Astrocyte of the spinal cord (primary cell): ENCODE results near the gene DNER.

Source experiments
- DNase-seq: peaks from one replicate; pipeline ENCODE4 v3.0.0; 2011; ENCODE audit warnings: low read depth, low spot score
- H3K4me3 ChIP-seq: 2 replicates; pipeline ENCODE4 v1.5.1; 2011; ENCODE audit warnings: low read depth, mild to moderate bottlenecking, low read length, moderate library complexity
- in situ Hi-C: cut with HindIII; loops from 2 replicates; pipeline ENCODE4 v1.10.0; 2017; ENCODE audit warnings: low sequenced_read_pairs
- TF ChIP-seq, protein P1 (sequence below): IDR thresholded peaks from 2 replicates; pipeline ENCODE4 v1.5.1; 2012; ENCODE audit warnings: low read depth, mild to moderate bottlenecking, low read length, inconsistent platforms

Gene DNER

DNA sequence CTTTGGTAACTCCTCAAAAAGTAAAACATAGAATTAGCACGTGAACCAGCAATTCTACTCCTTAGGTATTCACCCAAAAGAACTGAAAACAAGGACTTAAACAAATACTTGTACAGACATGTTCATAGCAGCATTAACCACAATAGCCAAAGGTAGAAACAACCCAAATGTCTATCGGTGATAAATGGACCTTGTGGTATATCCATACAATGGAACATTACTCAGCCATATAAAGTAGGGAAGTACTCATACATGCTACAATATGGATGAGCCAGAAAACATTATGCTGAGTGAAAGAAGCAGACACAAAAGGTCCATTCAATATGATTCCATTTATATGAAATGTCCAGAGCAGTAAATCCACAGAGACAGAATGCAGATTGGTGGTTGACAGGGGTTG is 182.8 kb downstream of the DNER start:
- TF ChIP-seq, protein P1, sequence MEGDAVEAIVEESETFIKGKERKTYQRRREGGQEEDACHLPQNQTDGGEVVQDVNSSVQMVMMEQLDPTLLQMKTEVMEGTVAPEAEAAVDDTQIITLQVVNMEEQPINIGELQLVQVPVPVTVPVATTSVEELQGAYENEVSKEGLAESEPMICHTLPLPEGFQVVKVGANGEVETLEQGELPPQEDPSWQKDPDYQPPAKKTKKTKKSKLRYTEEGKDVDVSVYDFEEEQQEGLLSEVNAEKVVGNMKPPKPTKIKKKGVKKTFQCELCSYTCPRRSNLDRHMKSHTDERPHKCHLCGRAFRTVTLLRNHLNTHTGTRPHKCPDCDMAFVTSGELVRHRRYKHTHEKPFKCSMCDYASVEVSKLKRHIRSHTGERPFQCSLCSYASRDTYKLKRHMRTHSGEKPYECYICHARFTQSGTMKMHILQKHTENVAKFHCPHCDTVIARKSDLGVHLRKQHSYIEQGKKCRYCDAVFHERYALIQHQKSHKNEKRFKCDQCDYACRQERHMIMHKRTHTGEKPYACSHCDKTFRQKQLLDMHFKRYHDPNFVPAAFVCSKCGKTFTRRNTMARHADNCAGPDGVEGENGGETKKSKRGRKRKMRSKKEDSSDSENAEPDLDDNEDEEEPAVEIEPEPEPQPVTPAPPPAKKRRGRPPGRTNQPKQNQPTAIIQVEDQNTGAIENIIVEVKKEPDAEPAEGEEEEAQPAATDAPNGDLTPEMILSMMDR: no peak
- in situ Hi-C loops: no loop called here
- no peak for DNase-seq

DNA sequence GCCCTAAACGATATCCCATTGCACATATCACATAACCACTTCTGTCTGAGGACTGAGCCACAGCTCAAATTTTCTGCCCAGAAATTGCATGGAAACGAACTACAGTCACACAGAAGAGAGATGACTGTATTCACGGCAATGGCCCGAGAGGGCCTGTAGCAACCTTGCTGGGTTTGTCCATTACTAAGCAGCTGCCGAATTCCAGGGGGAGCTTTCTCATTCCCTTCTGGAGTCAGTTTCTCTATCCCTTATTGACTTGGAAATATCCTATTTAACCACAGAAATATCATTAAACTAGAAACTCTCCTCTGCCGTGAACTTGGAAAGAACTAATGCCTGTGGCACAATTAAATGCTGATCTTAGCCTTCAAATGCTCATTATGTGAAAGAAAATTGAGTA is 183.9 kb downstream of the DNER start:
- TF ChIP-seq, protein P1: no peak
- H3K4me3 ChIP-seq: no peak overlapping the region
- DNase-seq: no peak
- in situ Hi-C loops: no loop called here

More for the DNA sequence above, 182.8 kb downstream of the DNER start:
- H3K4me3 ChIP-seq: no peak overlapping the region

DNA sequence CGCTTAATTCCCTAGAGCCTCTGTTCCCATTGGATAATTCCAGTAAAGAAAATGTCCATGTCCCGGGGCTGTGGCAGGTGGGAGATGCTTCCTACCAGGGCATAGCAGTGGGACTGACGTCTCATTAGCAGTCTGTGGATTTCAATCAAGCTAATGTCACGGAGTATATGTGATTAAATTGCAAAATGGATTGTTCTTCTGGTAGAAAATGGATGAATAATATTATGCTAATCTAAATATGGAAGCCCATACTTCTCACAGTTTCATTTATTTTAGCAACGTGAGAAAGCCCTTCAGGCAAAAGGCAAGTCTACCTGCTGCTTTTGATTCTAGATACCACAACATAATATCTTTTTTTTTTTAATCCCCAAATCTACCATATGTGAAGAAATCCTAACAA is 185.5 kb downstream of the DNER start:
- DNase-seq: no peak
- H3K4me3 ChIP-seq: no peak overlapping the region
- TF ChIP-seq, protein P1: no peak
- in situ Hi-C loops: no loop called here

DNA sequence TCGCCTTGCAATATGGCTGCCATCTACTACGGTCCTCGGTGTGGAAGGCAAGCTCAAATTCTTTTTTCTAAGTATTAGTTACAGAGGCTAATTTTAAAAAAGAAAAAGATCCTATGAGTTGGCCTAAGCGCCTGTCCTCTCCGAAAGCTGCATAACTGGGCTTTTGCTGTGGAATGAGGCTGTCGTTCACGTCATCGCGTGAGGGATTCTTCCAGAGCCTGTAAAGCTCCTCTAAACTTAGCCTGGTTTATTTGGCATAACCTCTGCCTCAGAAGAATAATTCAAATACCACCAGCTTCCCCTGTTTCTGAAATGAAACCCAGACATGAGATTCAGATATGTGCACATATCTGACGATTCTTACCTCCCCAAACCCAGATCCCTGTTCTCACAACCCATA is 187.4 kb downstream of the DNER start:
- TF ChIP-seq, protein P1: no peak
- in situ Hi-C loops: no loop called here
- H3K4me3 ChIP-seq: no peak overlapping the region
- DNase-seq: no peak

DNA sequence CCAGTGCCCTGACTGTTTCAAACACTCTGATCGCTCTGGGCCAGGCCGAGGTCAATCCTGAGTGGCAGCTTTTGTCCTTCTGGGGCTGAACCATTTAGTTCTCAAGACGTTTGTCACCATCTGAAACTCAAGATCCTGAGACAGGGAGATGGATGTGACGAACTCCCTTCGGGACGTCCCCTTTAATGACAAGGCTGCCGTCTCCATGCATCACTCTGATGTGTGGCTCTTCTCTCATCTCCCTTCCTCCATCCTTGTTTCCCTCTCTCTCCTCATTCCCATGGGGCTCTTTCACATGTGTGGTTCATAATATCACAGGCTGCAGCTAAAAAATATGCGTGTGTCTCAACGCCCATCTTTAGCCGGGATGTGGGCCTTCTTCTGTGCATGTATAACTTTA is 189.6 kb downstream of the DNER start:
- H3K4me3 ChIP-seq: no peak overlapping the region
- TF ChIP-seq, protein P1: no peak
- in situ Hi-C loops: no loop called here
- no peak for DNase-seq

DNA sequence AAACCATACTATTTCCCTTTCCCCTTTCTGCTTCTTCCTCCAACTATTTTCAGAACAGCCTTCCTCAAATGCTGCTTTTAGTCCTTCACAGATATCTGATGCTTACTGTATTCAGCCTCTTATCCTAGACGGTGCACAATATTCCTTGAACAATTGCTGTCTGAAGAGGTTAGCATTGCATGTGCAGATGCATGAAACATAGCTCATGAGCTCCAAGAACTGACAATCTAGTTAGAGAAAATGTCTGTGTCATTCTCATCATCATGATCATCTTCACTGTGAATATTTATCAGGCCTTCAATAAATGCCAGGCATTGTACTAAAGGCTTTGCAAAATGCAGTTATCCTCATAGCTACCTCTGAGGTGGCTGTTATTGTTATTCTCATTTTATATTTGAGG is 190.7 kb downstream of the DNER start:
- TF ChIP-seq, protein P1: no peak
- H3K4me3 ChIP-seq: no peak overlapping the region
- no peak for DNase-seq
- in situ Hi-C loops: no loop called here

DNA sequence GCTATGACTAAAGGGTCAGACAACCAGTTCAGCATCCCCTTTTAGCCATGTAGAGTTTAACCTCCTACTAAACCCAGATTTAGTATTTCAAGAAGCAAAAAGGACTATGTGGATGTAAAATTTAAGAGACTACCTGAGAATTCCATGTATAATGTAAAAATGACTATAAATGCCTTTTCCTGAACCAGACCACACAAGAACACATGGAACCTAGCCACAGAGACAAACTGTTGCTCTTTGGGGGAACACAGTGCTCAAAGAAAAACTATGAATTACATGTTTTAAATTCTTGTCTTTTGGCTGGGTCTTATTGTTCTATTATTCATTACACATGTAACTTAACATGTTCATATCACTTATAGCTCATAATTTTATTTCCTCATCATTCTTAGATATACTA is 192.8 kb downstream of the DNER start:
- DNase-seq: no peak
- in situ Hi-C loops: no loop called here
- TF ChIP-seq, protein P1: no peak
- H3K4me3 ChIP-seq: no peak overlapping the region
